Adipose tissue (tissue), 3 donors: Measurements from ENCODE around the gene SNHG17. TPM values are rescaled to one million over a fixed set of nuclear protein-coding genes. Genes with fewer than 3 reads are reported as not detected.
"Not testable (repeated sequence)": the region's sequence is repeated elsewhere in the genome, so short reads cannot be mapped to it uniquely, and the experiment has no call there.

Source experiments
- H3K27ac ChIP-seq: one replicate; pipeline ENCODE4 v1.5.1; 2013; ENCODE audit warnings: low read depth, low read length
- WGBS, 3 donors: extraction: QIAGEN DNeasy Blood & Tissue Kit; methylation state at CpG; one replicate each; pipeline ENCODE4 v1.1.7; 2013; 5-methylcytosine and 5-hydroxymethylcytosine counted together
- polyA plus RNA-seq, 3 donors: library from polyadenylated mRNA; stranded (reverse); fragments of 200-250 nt; gene quantifications; one replicate each; pipeline ENCODE4 v1.2.3, GENCODE V29; 2013
- donor health status: healthy with polysubstance abuse.
- donor health status: Bipolar disorder and iron deficiency.
- donor health status: healthy.

The SNHG17 gene
- polyA plus RNA-seq, 3 donors, result 18.2 to 63.9 (median 27.9) TPM

DNA sequence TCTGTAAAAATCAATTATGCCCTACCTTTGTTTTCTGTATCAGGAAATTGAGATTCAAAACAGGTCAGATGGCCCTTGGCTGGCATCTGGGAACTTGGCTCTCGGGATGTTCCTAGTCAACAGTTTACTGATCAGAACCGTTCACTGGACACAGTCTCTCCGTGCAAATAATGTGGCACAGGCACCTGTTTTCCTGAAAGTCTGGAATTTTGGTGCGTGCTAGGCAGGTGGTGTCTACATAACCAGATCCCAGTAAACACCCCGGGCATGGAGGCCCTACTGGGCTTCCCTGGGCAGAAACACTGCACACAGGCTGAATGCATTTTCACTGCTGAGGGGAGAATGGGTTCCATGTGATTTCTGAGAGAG is 7.5 kb downstream of the SNHG17 start:
- no peak overlapping the region for H3K27ac ChIP-seq
- WGBS, 3 donors, result 72 to 88% (median 86%) methylated on average over 5 of the region's 5 CpGs

DNA sequence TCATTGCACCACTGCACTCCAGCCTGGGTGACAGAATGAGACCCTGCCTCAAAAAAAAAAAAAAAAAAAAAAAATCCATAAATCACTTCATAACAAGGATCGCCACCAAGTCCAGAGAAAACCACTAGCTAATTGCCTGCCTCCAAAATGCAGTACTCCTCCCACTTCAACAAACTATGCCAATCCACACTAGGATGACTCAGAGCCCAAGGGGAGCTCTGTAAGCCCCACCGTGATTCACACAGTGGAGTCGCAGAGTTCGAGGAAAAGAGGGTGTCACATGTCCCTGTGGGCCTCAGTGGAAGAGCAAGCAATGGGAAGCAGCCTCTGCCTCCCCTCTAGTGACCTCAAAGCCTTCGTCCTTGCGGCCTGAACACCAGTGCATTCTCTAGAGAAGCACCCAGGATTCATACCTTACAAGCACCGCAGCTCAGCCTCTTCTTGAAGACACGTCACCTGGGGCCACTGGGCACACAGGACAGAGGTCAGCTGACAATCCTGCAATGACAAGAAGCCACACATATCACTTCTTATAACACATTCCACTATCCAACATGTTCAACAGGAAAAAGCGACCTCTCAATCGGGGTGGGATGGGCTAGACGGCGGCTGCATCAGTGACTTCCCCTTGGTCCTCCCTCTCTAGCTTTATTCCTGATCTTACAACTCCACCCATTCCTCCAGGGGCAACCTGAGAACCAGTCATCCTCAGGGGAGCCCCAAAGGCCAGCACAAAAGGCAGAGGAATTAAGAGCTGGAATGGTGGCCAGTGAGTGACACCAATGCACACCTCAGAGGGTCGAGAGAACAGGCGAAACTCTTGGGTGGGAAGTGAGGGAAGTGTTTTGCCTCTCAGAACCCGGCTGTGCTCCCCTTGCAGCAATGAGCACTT is 8.9 kb downstream of the SNHG17 start:
- 75 to 83% (median 82%) methylated on average over 15 of the region's 15 CpGs for WGBS, 3 donors

GRCh38 chr20:38424401-38424800 is 10.7 kb downstream of the SNHG17 start:
- 96 to 100% (median 98%) methylated on average over 1 of the region's 1 CpG for WGBS, 3 donors

More for the DNA sequence above, 8.9 kb downstream of the SNHG17 start:
- no peak overlapping the region for H3K27ac ChIP-seq

GRCh38 chr20:38423541-38423940 is 11.6 kb downstream of the SNHG17 start:
- WGBS, 3 donors, result 83 to 88% (median 86%) methylated on average over 4 of the region's 4 CpGs

More at GRCh38 chr20:38424401-38424800, 10.7 kb downstream of the SNHG17 start:
- no peak overlapping the region for H3K27ac ChIP-seq

GRCh38 chr20:38421915-38422314 is 13.2 kb downstream of the SNHG17 start:
- WGBS, 3 donors, result 79 to 86% (median 85%) methylated on average over 10 of the region's 10 CpGs
- no peak overlapping the region for H3K27ac ChIP-seq

More at GRCh38 chr20:38423541-38423940, 11.6 kb downstream of the SNHG17 start:
- H3K27ac ChIP-seq, result no peak overlapping the region

DNA sequence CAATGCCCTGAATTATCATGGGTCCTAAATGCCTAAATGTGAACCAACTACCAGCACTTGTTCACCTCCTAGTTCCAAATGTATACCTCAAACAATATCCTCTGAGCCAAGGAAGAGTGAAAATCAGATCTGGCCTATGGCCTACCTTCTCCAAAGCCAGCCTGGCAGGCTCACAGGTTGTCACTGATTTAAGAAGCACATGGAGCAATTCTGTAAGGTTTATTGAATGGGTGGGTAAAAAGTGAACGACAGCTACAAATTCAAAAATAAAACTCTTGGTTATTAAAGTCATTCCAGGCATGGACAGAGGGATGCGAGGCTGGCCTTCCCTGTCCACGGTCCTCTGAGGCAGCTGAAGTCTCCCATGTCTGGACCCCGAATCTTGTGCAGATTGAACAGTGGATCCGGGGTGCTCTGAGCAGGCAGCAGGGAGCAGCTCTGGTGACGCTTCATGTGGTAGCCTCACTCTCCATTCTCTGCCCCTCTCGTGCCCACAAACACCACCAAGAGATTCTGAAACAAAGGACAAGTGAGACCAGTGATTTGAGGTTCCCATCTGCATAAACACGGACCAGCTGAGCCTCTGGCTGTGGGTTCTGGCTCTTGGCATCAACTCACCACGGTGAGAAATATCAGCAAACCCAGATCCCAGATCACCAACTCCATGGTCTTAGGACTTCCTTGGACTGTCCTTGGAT is 14.6 kb downstream of the SNHG17 start:
- 92% methylated on average over 9 of the region's 9 CpGs for WGBS, 3 donors
- no peak overlapping the region for H3K27ac ChIP-seq

GRCh38 chr20:38418509-38419204 is 16.5 kb downstream of the SNHG17 start:
- no peak overlapping the region for H3K27ac ChIP-seq
- 60 to 76% (median 72%) methylated on average over 4 of the region's 4 CpGs for WGBS, 3 donors

DNA sequence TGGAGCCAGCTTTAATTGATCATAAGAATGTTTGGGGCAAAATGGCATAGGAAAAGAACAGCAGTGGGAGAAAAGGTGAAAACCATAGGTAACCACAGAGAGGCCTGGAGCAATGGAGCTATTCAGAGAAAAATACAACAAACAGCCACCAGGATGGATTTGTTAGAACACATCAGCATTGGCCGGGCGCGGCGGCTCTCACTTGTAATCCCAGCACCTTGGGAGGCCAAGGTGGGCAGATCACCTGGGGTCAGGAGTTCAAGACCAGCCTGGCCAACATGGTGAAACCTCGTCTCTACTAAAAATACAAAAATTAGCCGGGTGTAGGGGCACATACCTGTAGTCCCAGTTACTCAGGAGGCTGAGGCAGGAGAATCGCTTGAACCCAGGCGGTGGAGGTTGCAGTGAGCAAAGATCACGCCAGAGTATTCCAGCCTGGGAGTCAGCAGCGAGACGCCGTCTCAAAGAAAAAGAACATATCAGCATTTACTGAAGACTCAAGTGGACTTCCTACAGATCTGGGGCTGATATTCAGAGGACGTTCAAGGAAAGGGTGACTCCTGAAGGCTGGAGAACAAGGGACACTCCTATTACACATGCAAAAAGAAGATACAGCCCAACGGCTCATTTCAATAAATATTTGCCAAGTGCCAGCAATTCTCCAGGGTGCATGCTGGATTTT is 20.2 kb downstream of the SNHG17 start:
- 94 to 97% (median 97%) methylated on average over 14 of the region's 14 CpGs for WGBS, 3 donors
- no peak overlapping the region for H3K27ac ChIP-seq

DNA sequence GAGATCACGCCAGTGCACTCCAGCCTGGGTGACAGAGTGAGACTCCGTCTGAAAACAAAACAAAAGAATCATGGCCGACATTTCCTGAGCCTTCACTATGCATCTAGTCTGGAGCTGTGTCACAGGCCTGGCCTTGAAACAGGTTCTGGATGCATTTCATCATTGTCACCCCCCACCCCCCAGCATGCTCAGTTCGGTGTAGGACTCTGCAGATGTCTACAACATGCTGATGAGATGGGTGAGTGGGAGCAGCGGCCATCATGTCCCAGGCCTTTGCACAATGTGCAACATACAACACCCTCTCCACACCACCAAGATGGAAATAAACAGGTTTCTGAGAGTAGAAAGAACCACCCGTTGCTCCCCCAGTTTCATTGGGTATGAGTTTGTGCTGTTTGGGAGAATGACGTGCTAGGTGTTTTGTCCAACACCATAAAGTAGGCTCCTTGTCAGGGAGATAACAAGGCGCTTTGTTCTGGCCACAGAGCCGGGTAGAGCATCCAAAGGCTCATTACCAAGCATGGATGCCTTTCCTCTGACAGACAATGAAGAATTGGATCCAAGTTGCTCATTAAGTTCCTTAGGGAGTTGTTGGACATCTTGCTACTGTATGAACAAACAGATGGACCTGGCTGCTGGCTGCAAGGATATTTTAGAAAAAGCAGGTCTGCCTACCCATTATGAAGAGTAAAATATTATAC is 22.1 kb downstream of the SNHG17 start:
- no peak overlapping the region for H3K27ac ChIP-seq
- WGBS, 3 donors, result 83 to 89% (median 84%) methylated on average over 9 of the region's 9 CpGs

DNA sequence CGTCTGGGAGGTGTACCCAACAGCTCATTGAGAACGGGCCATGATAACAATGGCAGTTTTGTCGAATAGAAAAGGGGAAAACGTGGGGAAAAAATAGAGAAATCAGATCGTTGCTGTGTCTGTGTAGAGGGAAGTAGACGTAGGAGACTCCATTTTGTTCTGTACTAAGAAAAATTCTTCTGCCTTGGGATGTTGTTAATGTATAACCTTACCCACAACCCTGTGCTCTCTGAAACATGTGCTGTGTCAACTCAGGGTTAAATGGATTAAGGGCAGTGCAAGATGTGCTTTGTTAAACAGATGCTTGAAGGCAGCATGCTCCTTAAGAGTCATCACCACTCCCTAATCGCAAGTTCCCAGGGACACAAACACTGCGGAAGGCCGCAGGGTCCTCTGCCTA is 27.3 kb downstream of the SNHG17 start:
- H3K27ac ChIP-seq, result not testable (repeated sequence)
- 78 to 94% (median 82%) methylated on average over 6 to 9 of the region's 9 CpGs for WGBS, 3 donors

DNA sequence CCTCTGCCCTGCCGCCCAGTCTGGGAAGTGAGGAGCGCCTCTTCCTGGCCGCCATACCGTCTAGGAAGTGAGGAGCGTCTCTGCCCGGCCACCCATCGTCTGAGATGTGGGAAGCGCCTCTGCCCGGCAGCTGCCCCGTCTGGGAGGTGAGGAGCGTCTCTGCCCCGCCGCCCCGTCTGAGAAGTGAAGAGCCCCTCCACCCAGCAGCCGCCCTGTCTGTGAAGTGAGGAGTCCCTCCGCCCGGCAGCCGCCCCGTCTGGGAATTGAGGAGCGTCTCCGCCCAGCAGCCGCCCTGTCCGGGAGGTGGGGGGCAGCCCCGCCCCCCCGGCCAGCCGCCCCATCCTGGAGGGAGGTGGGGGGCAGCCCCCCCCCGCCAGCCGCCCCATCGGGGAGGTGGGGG is 27.8 kb downstream of the SNHG17 start:
- 91 to 96% (median 96%) methylated on average over 16 to 29 of the region's 29 CpGs for WGBS, 3 donors
- H3K27ac ChIP-seq, result no peak overlapping the region

- WGBS, 3 donors, result 91 to 93% (median 91%) methylated on average over 5 of the region's 5 CpGs
- no peak overlapping the region for H3K27ac ChIP-seq
Measured at GRCh38 chr20:38406476-38406875, 28.7 kb downstream of the SNHG17 start.

- H3K27ac ChIP-seq, result no peak overlapping the region
- 64 to 78% (median 73%) methylated on average over 2 of the region's 2 CpGs for WGBS, 3 donors
Measured at GRCh38 chr20:38405132-38405531, 30.0 kb downstream of the SNHG17 start.

GRCh38 chr20:38404016-38404415 is 31.1 kb downstream of the SNHG17 start:
- H3K27ac ChIP-seq, result no peak overlapping the region

DNA sequence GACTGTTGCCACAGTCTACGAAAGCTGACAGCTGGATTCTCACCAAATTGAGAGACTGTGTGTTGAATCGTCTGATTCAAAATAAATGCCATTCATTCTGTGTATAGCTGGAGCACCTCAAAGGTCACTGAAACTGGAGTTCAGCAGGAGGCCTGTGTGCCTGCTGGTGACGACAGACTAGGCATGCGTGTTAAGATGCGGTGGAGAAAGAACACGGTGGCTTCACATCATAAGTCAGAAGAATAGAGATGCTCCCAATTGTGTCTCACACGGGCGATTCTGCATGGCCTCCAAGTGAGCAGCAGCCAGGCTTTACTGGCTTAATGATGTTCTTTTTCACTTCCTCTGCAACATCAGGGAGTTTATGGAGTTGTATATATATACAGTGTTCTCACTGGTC is 32.3 kb downstream of the SNHG17 start:
- 82 to 88% (median 83%) methylated on average over 8 of the region's 8 CpGs for WGBS, 3 donors
- no peak overlapping the region for H3K27ac ChIP-seq

DNA sequence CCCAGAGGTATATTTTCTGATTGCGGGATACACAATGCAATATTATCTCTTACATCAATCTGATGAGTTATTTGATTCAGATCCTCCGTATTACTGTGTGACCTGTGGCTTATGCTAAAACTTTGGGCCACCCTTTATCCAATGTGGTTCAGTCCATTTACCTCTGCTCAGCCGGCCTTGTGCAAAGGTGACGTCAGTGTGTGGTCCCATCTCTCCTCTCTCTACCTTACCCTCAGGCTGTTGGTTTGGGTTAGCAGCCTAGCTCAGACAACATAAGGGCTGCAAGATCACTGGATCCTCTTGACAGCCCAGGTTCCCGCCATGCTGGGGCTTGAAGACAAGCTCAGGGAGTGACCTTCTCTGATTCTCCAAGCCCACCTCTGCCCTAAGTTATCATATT is 33.0 kb downstream of the SNHG17 start:
- 86 to 95% (median 94%) methylated on average over 5 of the region's 5 CpGs for WGBS, 3 donors
- no peak overlapping the region for H3K27ac ChIP-seq

DNA sequence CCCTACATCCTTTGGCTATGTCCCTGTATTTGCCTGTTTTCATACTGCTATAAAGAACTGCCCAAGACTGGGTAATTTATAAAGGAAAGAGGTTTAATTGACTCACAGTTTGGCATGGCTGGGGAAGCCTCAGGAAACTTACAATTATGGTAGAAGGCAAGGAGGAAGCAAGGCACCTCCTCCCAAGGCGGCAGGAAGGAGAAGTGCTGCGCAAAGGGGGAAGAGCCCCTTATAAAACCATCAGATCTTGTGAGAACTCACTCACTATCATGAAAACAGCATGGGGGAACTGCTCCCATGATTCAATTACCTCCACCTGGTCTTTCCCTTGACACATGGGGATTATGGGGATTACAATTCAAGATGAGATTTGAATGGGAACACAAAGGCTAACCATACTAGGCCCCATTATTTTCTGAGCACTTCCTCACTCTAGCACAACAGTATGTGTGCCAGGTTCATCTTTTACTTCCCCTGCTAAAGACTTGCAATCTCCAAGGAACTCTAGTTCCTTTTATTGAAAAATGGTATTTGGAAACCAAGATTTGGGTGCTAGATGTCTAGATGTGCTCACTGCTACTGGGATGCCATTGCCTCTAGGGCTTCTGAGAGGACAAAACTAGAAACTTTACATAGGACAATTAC is 39.3 kb downstream of the SNHG17 start:
- 47 to 92% (median 47%) methylated on average over 2 of the region's 2 CpGs for WGBS, 3 donors
- peak overlapping the region; percentile 55 for H3K27ac ChIP-seq
